ENCODE results near the gene IQCN. TPM values are rescaled to one million over a fixed set of nuclear protein-coding genes. Genes with fewer than 3 reads are reported as not detected.

Gene IQCN
- total RNA-seq, 1 experiment from 2014 or later = 0.61 TPM

DNA sequence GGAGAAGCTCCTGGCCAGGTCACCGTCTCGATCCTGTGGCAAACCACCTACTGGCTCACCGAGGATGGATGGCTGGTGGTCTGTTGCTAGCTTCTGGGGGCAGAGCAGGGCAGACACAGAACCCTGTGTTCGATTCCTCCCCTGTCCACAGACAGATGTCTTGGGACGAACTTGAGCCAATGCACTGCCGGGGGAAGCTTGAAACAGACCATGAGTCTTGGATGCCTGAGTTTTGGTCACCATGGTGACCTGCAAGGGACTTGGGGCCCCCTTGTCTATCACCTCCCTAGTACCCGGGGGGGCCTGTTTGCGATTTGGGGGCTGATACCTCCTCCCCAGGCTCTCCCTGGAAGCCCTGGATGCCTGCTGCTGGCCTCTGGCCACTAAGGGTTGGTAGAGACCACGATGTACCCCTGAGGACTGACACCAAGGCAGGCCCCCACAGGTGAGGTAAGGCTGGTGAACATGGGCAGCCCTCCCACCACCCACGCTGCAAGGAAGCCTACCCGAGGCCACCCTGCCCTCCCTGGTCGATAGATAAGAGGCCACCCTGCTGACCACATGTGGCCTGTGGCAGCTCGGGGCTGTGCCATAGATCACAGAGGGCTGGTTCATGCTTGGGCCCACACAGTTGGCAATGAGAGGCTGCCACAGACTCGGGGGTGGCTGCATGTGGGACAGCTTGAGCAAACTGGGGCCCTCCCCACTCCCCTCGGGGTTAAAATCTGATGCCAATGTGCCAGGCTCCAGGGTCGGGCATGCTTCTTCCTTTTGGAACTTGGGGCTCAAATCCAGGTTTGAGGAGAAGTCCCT, 10.7 kb downstream of the IQCN start:
- TF ChIP-seq ZNF219 (CRISPR knock-in tag; IDR thresholded peaks at IDR 0.05; ENCODE audit: borderline replicate concordance) (no peak), ETV6 (CRISPR knock-in tag; IDR thresholded peaks at IDR 0.05) (no peak)
- TF ChIP-seq, protein P1, sequence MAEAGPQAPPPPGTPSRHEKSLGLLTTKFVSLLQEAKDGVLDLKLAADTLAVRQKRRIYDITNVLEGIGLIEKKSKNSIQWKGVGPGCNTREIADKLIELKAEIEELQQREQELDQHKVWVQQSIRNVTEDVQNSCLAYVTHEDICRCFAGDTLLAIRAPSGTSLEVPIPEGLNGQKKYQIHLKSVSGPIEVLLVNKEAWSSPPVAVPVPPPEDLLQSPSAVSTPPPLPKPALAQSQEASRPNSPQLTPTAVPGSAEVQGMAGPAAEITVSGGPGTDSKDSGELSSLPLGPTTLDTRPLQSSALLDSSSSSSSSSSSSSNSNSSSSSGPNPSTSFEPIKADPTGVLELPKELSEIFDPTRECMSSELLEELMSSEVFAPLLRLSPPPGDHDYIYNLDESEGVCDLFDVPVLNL (CRISPR knock-in tag; IDR thresholded peaks at IDR 0.05; ENCODE audit: borderline replicate concordance, low read depth) = no peak
- Mint-ChIP-seq H3K27ac (no peak overlapping the region), H3K36me3 (no peaks in the 10 kb centered on the region), H3K4me1 (no peaks in the 10 kb centered on the region), H3K27me3 (ENCODE audit: low read depth) (peaks cover 3% of the 10 kb centered on the region; the same call in 1 of the 2 replicates), H3K4me3 (no peak overlapping the region), H3K9me3 (peaks cover 8% of the 10 kb centered on the region)
- no peak for DNase-seq (ENCODE audit: low spot score)
- ATAC-seq = no peak
- ChIA-PET CTCF (interaction anchor here (0.7 to 1.6 kb wide), 4 partner anchors 9 to 65 kb away, joined by 3 to 8 read pairs (median 5); a partner anchor contains a TSS), POLR2A (no interaction called here)

DNA sequence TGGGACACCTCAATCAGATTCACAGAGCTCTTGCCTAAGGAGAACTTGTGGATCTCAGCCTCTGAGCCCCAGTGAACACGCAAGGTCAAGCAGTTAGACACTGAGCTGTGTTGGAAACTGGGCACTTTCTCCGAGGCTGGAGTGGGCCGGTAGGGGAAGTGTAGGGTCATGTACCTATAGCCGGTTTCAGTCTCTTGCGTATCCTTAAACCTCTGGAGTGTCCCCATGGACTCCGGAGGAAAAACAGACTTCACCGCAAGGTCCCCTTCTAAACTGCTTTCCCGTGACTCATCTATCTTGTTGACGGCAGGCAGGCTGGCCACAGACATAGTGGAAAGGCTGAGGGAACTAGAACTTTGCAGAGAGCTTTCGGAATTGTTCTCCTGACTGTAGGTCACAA, 11.3 kb downstream of the IQCN start:
- H3K36me3 Mint-ChIP-seq = no peaks in the 10 kb centered on the region
- no peak overlapping the region for H3K4me3 Mint-ChIP-seq
- ChIA-PET POLR2A (no interaction called here), CTCF (interaction anchor here (0.7 to 1.6 kb wide), 4 partner anchors 9 to 66 kb away, joined by 3 to 8 read pairs (median 5); a partner anchor contains a TSS)
- ATAC-seq = no peak
- H3K4me1 Mint-ChIP-seq = no peaks in the 10 kb centered on the region
- H3K27ac Mint-ChIP-seq = no peak overlapping the region
- peaks cover 3% of the 10 kb centered on the region; the same call in 1 of the 2 replicates for H3K27me3 Mint-ChIP-seq (ENCODE audit: low read depth)
- no peak for DNase-seq (ENCODE audit: low spot score)
- TF ChIP-seq NR1H2 (CRISPR knock-in tag; IDR thresholded peaks at IDR 0.05) (no peak), FOXP1 (CRISPR knock-in tag; IDR thresholded peaks at IDR 0.05; ENCODE audit: borderline replicate concordance) (no peak), TP53 (CRISPR knock-in tag; IDR thresholded peaks at IDR 0.05) (no peak), TCF7 (CRISPR knock-in tag; IDR thresholded peaks at IDR 0.05; ENCODE audit: low read depth) (no peak), FOXK1 (CRISPR knock-in tag; IDR thresholded peaks at IDR 0.05) (no peak), TEAD4 (CRISPR knock-in tag; IDR thresholded peaks at IDR 0.05) (no peak)
- TF ChIP-seq, protein P2, sequence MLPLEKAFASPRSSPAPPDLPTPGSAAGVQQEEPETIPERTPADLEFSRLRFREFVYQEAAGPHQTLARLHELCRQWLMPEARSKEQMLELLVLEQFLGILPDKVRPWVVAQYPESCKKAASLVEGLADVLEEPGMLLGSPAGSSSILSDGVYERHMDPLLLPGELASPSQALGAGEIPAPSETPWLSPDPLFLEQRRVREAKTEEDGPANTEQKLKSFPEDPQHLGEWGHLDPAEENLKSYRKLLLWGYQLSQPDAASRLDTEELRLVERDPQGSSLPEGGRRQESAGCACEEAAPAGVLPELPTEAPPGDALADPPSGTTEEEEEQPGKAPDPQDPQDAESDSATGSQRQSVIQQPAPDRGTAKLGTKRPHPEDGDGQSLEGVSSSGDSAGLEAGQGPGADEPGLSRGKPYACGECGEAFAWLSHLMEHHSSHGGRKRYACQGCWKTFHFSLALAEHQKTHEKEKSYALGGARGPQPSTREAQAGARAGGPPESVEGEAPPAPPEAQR (CRISPR knock-in tag; IDR thresholded peaks at IDR 0.05) = no peak
- TF ChIP-seq, protein P3, sequence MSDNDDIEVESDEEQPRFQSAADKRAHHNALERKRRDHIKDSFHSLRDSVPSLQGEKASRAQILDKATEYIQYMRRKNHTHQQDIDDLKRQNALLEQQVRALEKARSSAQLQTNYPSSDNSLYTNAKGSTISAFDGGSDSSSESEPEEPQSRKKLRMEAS (CRISPR knock-in tag; IDR thresholded peaks at IDR 0.05) = no peak
- TF ChIP-seq, protein P4, sequence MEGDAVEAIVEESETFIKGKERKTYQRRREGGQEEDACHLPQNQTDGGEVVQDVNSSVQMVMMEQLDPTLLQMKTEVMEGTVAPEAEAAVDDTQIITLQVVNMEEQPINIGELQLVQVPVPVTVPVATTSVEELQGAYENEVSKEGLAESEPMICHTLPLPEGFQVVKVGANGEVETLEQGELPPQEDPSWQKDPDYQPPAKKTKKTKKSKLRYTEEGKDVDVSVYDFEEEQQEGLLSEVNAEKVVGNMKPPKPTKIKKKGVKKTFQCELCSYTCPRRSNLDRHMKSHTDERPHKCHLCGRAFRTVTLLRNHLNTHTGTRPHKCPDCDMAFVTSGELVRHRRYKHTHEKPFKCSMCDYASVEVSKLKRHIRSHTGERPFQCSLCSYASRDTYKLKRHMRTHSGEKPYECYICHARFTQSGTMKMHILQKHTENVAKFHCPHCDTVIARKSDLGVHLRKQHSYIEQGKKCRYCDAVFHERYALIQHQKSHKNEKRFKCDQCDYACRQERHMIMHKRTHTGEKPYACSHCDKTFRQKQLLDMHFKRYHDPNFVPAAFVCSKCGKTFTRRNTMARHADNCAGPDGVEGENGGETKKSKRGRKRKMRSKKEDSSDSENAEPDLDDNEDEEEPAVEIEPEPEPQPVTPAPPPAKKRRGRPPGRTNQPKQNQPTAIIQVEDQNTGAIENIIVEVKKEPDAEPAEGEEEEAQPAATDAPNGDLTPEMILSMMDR (IDR thresholded peaks at IDR 0.05) = no peak
- TF ChIP-seq, protein P5, sequence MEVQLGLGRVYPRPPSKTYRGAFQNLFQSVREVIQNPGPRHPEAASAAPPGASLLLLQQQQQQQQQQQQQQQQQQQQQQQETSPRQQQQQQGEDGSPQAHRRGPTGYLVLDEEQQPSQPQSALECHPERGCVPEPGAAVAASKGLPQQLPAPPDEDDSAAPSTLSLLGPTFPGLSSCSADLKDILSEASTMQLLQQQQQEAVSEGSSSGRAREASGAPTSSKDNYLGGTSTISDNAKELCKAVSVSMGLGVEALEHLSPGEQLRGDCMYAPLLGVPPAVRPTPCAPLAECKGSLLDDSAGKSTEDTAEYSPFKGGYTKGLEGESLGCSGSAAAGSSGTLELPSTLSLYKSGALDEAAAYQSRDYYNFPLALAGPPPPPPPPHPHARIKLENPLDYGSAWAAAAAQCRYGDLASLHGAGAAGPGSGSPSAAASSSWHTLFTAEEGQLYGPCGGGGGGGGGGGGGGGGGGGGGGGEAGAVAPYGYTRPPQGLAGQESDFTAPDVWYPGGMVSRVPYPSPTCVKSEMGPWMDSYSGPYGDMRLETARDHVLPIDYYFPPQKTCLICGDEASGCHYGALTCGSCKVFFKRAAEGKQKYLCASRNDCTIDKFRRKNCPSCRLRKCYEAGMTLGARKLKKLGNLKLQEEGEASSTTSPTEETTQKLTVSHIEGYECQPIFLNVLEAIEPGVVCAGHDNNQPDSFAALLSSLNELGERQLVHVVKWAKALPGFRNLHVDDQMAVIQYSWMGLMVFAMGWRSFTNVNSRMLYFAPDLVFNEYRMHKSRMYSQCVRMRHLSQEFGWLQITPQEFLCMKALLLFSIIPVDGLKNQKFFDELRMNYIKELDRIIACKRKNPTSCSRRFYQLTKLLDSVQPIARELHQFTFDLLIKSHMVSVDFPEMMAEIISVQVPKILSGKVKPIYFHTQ (CRISPR knock-in tag; IDR thresholded peaks at IDR 0.05) = no peak
- TF ChIP-seq, protein P6, sequence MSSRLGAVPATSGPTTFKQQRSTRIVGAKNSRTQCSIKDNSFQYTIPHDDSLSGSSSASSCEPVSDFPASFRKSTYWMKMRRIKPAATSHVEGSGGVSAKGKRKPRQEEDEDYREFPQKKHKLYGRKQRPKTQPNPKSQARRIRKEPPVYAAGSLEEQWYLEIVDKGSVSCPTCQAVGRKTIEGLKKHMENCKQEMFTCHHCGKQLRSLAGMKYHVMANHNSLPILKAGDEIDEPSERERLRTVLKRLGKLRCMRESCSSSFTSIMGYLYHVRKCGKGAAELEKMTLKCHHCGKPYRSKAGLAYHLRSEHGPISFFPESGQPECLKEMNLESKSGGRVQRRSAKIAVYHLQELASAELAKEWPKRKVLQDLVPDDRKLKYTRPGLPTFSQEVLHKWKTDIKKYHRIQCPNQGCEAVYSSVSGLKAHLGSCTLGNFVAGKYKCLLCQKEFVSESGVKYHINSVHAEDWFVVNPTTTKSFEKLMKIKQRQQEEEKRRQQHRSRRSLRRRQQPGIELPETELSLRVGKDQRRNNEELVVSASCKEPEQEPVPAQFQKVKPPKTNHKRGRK (CRISPR knock-in tag; IDR thresholded peaks at IDR 0.05; ENCODE audit: borderline replicate concordance) = no peak
- TF ChIP-seq, protein P7, sequence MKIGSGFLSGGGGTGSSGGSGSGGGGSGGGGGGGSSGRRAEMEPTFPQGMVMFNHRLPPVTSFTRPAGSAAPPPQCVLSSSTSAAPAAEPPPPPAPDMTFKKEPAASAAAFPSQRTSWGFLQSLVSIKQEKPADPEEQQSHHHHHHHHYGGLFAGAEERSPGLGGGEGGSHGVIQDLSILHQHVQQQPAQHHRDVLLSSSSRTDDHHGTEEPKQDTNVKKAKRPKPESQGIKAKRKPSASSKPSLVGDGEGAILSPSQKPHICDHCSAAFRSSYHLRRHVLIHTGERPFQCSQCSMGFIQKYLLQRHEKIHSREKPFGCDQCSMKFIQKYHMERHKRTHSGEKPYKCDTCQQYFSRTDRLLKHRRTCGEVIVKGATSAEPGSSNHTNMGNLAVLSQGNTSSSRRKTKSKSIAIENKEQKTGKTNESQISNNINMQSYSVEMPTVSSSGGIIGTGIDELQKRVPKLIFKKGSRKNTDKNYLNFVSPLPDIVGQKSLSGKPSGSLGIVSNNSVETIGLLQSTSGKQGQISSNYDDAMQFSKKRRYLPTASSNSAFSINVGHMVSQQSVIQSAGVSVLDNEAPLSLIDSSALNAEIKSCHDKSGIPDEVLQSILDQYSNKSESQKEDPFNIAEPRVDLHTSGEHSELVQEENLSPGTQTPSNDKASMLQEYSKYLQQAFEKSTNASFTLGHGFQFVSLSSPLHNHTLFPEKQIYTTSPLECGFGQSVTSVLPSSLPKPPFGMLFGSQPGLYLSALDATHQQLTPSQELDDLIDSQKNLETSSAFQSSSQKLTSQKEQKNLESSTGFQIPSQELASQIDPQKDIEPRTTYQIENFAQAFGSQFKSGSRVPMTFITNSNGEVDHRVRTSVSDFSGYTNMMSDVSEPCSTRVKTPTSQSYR (CRISPR knock-in tag; IDR thresholded peaks at IDR 0.05) = no peak
- TF ChIP-seq, protein P8, sequence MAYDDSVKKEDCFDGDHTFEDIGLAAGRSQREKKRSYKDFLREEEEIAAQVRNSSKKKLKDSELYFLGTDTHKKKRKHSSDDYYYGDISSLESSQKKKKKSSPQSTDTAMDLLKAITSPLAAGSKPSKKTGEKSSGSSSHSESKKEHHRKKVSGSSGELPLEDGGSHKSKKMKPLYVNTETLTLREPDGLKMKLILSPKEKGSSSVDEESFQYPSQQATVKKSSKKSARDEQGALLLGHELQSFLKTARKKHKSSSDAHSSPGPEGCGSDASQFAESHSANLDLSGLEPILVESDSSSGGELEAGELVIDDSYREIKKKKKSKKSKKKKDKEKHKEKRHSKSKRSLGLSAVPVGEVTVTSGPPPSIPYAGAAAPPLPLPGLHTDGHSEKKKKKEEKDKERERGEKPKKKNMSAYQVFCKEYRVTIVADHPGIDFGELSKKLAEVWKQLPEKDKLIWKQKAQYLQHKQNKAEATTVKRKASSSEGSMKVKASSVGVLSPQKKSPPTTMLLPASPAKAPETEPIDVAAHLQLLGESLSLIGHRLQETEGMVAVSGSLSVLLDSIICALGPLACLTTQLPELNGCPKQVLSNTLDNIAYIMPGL (CRISPR knock-in tag; IDR thresholded peaks at IDR 0.05) = no peak
- peaks cover 8% of the 10 kb centered on the region for H3K9me3 Mint-ChIP-seq

Measured in WTC11 (cell line).